Endothelial cell of umbilical vein (primary cell): ENCODE measurements around the gene LCE1F. TPM values are rescaled to one million over a fixed set of nuclear protein-coding genes. Genes with fewer than 3 reads are reported as not detected.

ENCODE experiments used
- BruUV-seq: library from RNA; stranded (reverse); fragments of 400-500 nt; replicated peaks from 2 replicates; lab custom pipeline; 2021; lab: Mats Ljungman, UMichigan
- CTCF ChIA-PET: fragments of 300-600, 350-600 bp; sonication (Branson Sonifier 250); formaldehyde crosslinking; loops from one replicate; lab custom pipeline; 2021; ENCODE audit warnings: antibody characterized with exemption, inconsistent platforms; lab: Charles Lee
- POLR2A ChIA-PET: fragments of 300-600, 350-600 bp; sonication (Branson Sonifier 250); formaldehyde crosslinking; loops from one replicate; lab custom pipeline; 2021; ENCODE audit warnings: antibody characterized with exemption, inconsistent platforms; lab: Charles Lee
- DNase-seq: peaks from one replicate; pipeline ENCODE4 v3.0.0-alpha.2; 2011; ENCODE audit warnings: low read depth, low spot score
- FAIRE-seq: peaks from 2 replicates; lab custom pipeline; 2011; peaks lifted over from hg19 to GRCh38; lab: Jason Lieb, UNC
- H2AFZ ChIP-seq: 2 replicates; pipeline ENCODE4 v1.6.0; 2012; ENCODE audit warnings: low read depth, low read length, control low read depth, inconsistent platforms
- H3K27ac ChIP-seq: 2 replicates; pipeline ENCODE4 v1.5.1; 2011; ENCODE audit warnings: low read depth, mild to moderate bottlenecking, control low read depth, low read length, moderate library complexity; ENCODE audit not compliant: insufficient read depth
- H3K27me3 ChIP-seq, 2 experiments: 2 replicates each; pipeline versions ENCODE4 v1.6.0 to v1.6.1; 2011; ENCODE audit warnings: low read length in 2 of 2, mixed read lengths in 1 of 2; ENCODE audit not compliant: control insufficient read depth in 2 of 2, insufficient read depth in 2 of 2
- H3K36me3 ChIP-seq, 2 experiments: 2 replicates in 1 of 2; 3 replicates in 1 of 2; pipeline ENCODE4 v1.5.1; 2011; ENCODE audit warnings: low read length in 2 of 2, mild to moderate bottlenecking in 1 of 2, moderate library complexity in 1 of 2; ENCODE audit not compliant: control insufficient read depth in 2 of 2, insufficient read depth in 2 of 2; ENCODE audit errors: extremely low read depth in 1 of 2
- H3K4me1 ChIP-seq: 3 replicates; pipeline ENCODE4 v1.5.1; 2011; ENCODE audit warnings: mild to moderate bottlenecking, low read length; ENCODE audit not compliant: control insufficient read depth, insufficient read depth; ENCODE audit errors: extremely low read depth
- H3K4me2 ChIP-seq: 2 replicates; pipeline ENCODE4 v1.6.1; 2011; ENCODE audit warnings: low read length, control low read depth, mixed read lengths; ENCODE audit not compliant: insufficient read depth
- H3K4me3 ChIP-seq, 3 experiments: fragments of 200-600 bp in 1 of 3; sonication (generic), shearing (Covaris generic) in 1 of 3; replicated peaks in 1 of 3; 2 replicates each; pipeline ENCODE4 v1.5.1; 2011 to 2016; ENCODE audit warnings: control low read depth in 3 of 3, low read length in 3 of 3, mild to moderate bottlenecking in 2 of 3, inconsistent platforms in 1 of 3, low read depth in 1 of 3, moderate library complexity in 1 of 3; ENCODE audit not compliant: insufficient read depth in 1 of 3
- H3K79me2 ChIP-seq: 2 replicates; pipeline ENCODE4 v1.6.0; 2012; ENCODE audit warnings: low read length, inconsistent platforms; ENCODE audit not compliant: control insufficient read depth, insufficient read depth
- H3K9ac ChIP-seq: replicated peaks from 2 replicates; pipeline ENCODE3; 2011; ENCODE audit warnings: low read length, control low read depth; ENCODE audit not compliant: insufficient read depth; ENCODE audit errors: extremely low read depth
- H3K9me1 ChIP-seq: replicated peaks from 3 replicates; pipeline ENCODE4 v1.6.0; 2011; ENCODE audit warnings: mild to moderate bottlenecking, low read length; ENCODE audit not compliant: control insufficient read depth, insufficient read depth; ENCODE audit errors: extremely low read depth
- H3K9me3 ChIP-seq: replicated peaks from 2 replicates; pipeline ENCODE4 v1.5.1; 2012; ENCODE audit warnings: low read length, inconsistent platforms; ENCODE audit not compliant: control insufficient read depth, insufficient read depth
- H4K20me1 ChIP-seq: replicated peaks from 2 replicates; pipeline ENCODE3; 2011; ENCODE audit warnings: mild to moderate bottlenecking, low read length; ENCODE audit not compliant: control insufficient read depth, insufficient read depth; ENCODE audit errors: extremely low read depth
- CTCF ChIP-seq, 2 donors: IDR thresholded peaks; 1 replicate in 1 of 2; 2 replicates in 1 of 2; pipeline ENCODE4 v1.5.1; 2011; ENCODE audit warnings: low read length in 2 of 2, mild to moderate bottlenecking in 2 of 2, moderate library complexity in 2 of 2, control low read depth in 1 of 2, inconsistent platforms in 1 of 2, low read depth in 1 of 2; ENCODE audit not compliant: insufficient read depth in 1 of 2; ENCODE audit errors: extremely low read depth in 1 of 2
- EZH2 ChIP-seq: IDR thresholded peaks from 2 replicates; pipeline ENCODE4 v1.6.1; 2012; ENCODE audit warnings: borderline replicate concordance, low read depth, mild to moderate bottlenecking, moderate library complexity, low read length, inconsistent platforms; ENCODE audit not compliant: severe bottlenecking
- FOS ChIP-seq: IDR thresholded peaks from 2 replicates; pipeline ENCODE4 v1.6.1; 2011; ENCODE audit warnings: mild to moderate bottlenecking, low read length, moderate library complexity, borderline replicate concordance; ENCODE audit not compliant: insufficient read depth
- GATA2 ChIP-seq: IDR thresholded peaks from 2 replicates; pipeline ENCODE4 v1.7.0; 2011; ENCODE audit warnings: low read depth, mild to moderate bottlenecking, moderate library complexity, mixed read lengths, low read length; ENCODE audit not compliant: insufficient read length, insufficient read depth
- JUN ChIP-seq: IDR thresholded peaks from 2 replicates; pipeline ENCODE4 v1.6.1; 2011; ENCODE audit warnings: borderline replicate concordance, low read depth; ENCODE audit not compliant: insufficient read length, insufficient read depth
- MAX ChIP-seq: IDR thresholded peaks from 2 replicates; pipeline ENCODE4 v1.6.1; 2011; ENCODE audit not compliant: insufficient read depth, insufficient read length
- MYC ChIP-seq: IDR thresholded peaks from one replicate; pipeline ENCODE4 v1.6.1; 2011; ENCODE audit warnings: mild to moderate bottlenecking, low read depth, low read length
- POLR2A ChIP-seq: IDR thresholded peaks from 2 replicates; pipeline ENCODE4 v1.6.1; 2012; ENCODE audit warnings: low read depth, mild to moderate bottlenecking, control low read depth, low read length
- POLR2AphosphoS5 ChIP-seq: IDR thresholded peaks from 2 replicates; pipeline ENCODE4 v1.6.1; 2012; ENCODE audit warnings: low read depth, mild to moderate bottlenecking, control low read depth, low read length, moderate library complexity; ENCODE audit not compliant: insufficient read depth
- dilution Hi-C: fragments of 300-500 bp; cut with MboI; formaldehyde crosslinking; loops from one replicate; pipeline ENCODE4 v1.15.0; 2019; ENCODE audit warnings: low sequenced_read_pairs; ENCODE audit not compliant: extremely low pct_ligation_motif_present
- intact Hi-C: fragments of 100-400 bp; cut with micrococcal nuclease; formaldehyde crosslinking; loops from one replicate; pipeline ENCODE4 v1.10.0; 2022
- polyA plus RNA-seq, 4 experiments: library from polyadenylated mRNA; depleted of rRNA in 3 of 4; stranded (reverse) in 3 of 4; unstranded in 1 of 4; fragments of >200 nt; gene quantifications; 2 replicates each; pipeline versions ENCODE4 v1.2.1 to v1.2.3, GENCODE V29; 2011 to 2012; ENCODE audit warnings: missing spikeins in 1 of 4
- total RNA-seq: library from RNA; stranded (reverse); gene quantifications from 2 replicates; pipeline ENCODE4 v1.2.3, GENCODE V29; 2021

Gene LCE1F
- total and polyA plus RNA-seq, 2 donors (not counting 3 experiments of a cell fraction or from before 2014, with no cell fraction given), result not detected

GRCh38 chr1:152728986-152729385 lies 46.0 kb upstream of the LCE1F start:
- FAIRE-seq (no peak), DNase-seq (no peak)
- H3K36me3 ChIP-seq, result no peaks in the 10 kb centered on the region
- H3K4me3 ChIP-seq, result no peak overlapping the region
- H3K4me2 ChIP-seq, result no peak overlapping the region
- H3K9me1 ChIP-seq, result no peaks in the 10 kb centered on the region
- H2AFZ ChIP-seq, result no peak overlapping the region
- intact Hi-C loops, result no loop called here
- no peaks in the 10 kb centered on the region for H3K79me2 ChIP-seq
- H3K4me1 ChIP-seq, result no peaks in the 10 kb centered on the region
- H3K9ac ChIP-seq, result no peak overlapping the region
- ChIA-PET POLR2A (no interaction called here), CTCF (no interaction called here)
- dilution Hi-C loops, result no loop called here
- H4K20me1 ChIP-seq, result no peaks in the 10 kb centered on the region
- no peaks in the 10 kb centered on the region for H3K27me3 ChIP-seq
- no peak for TF ChIP-seq POLR2AphosphoS5
- TF ChIP-seq EZH2, result no peak
- no peak for TF ChIP-seq CTCF (IDR thresholded peaks at IDR 0.05; ENCODE audit: extremely low read depth in 1 of 2, insufficient read depth in 1 of 2, low read depth in 1 of 2, low read length in 2 of 2)
- no peak for TF ChIP-seq MAX
- TF ChIP-seq JUN, result no peak
- no peak for TF ChIP-seq GATA2
- no peak for TF ChIP-seq FOS
- TF ChIP-seq POLR2A, result no peak
- no peak for TF ChIP-seq MYC
- no peak overlapping the region for H3K27ac ChIP-seq
- no TSS peak for BruUV-seq
- no peaks in the 10 kb centered on the region for H3K9me3 ChIP-seq
